ENCODE results near the gene QKI.

- TF ChIP-seq, protein P1, sequence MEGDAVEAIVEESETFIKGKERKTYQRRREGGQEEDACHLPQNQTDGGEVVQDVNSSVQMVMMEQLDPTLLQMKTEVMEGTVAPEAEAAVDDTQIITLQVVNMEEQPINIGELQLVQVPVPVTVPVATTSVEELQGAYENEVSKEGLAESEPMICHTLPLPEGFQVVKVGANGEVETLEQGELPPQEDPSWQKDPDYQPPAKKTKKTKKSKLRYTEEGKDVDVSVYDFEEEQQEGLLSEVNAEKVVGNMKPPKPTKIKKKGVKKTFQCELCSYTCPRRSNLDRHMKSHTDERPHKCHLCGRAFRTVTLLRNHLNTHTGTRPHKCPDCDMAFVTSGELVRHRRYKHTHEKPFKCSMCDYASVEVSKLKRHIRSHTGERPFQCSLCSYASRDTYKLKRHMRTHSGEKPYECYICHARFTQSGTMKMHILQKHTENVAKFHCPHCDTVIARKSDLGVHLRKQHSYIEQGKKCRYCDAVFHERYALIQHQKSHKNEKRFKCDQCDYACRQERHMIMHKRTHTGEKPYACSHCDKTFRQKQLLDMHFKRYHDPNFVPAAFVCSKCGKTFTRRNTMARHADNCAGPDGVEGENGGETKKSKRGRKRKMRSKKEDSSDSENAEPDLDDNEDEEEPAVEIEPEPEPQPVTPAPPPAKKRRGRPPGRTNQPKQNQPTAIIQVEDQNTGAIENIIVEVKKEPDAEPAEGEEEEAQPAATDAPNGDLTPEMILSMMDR (IDR thresholded peaks at IDR 0.05), result no peak
- TF ChIP-seq POLR2A (IDR thresholded peaks at IDR 0.05), result no peak
- TF ChIP-seq EP300 (IDR thresholded peaks at IDR 0.05), result no peak
These were observed 132.8 kb downstream of the QKI start for GRCh38 chr6:163547287-163547686.

Measured in ovary (tissue), 3 donors.